OCI-LY7 (cell line): Measurements from ENCODE around the gene SHPK. TPM values are rescaled to one million over a fixed set of nuclear protein-coding genes. Genes with fewer than 3 reads are reported as not detected.

ENCODE experiments used
- BruUV-seq: library from RNA; stranded (reverse); fragments of 400-500 nt; replicated peaks from 2 replicates; lab custom pipeline; 2021; lab: Mats Ljungman, UMichigan
- CTCF ChIA-PET: fragments of 300-600 bp; sonication (Branson Sonifier 250); formaldehyde crosslinking; loops from one replicate; lab custom pipeline; 2022; ENCODE audit warnings: antibody characterized with exemption; ENCODE audit not compliant: unreplicated experiment; lab: Charles Lee
- POLR2A ChIA-PET: fragments of 300-600 bp; sonication (Branson Sonifier 250); formaldehyde crosslinking; loops from one replicate; lab custom pipeline; 2022; ENCODE audit warnings: antibody characterized with exemption; lab: Charles Lee
- DNase-seq: peaks from one replicate; pipeline ENCODE4 v3.0.0-alpha.2; 2015; ENCODE audit warnings: low spot score
- H2AFZ ChIP-seq: fragments of 200-600 bp; sonication (generic), shearing (Covaris generic); 2 replicates; pipeline ENCODE4 v1.6.1; 2014; ENCODE audit warnings: mild to moderate bottlenecking, antibody characterized with exemption, low read length, moderate library complexity
- H3K27ac ChIP-seq: fragments of 200-600 bp; sonication (generic); 2 replicates; pipeline ENCODE4 v1.5.1; 2014; ENCODE audit warnings: mixed run types, low read depth, mild to moderate bottlenecking, moderate library complexity, low read length, inconsistent platforms; ENCODE audit not compliant: poor library complexity, severe bottlenecking
- H3K36me3 ChIP-seq: fragments of 200-600 bp; sonication (generic); 2 replicates; pipeline ENCODE4 v1.6.1; 2014; ENCODE audit warnings: mild to moderate bottlenecking, antibody characterized with exemption, low read length, moderate library complexity, mixed read lengths; ENCODE audit not compliant: insufficient read depth
- H3K4me1 ChIP-seq: fragments of 200-600 bp; sonication (generic); 2 replicates; pipeline ENCODE4 v1.5.1; 2014; ENCODE audit warnings: mild to moderate bottlenecking, low read length; ENCODE audit not compliant: insufficient read depth, poor library complexity, severe bottlenecking
- H3K4me2 ChIP-seq: fragments of 200-600 bp; sonication (generic); 2 replicates; pipeline ENCODE4 v1.6.1; 2014; ENCODE audit warnings: mild to moderate bottlenecking, low read length
- H3K4me3 ChIP-seq: fragments of 200-600 bp; sonication (generic); 2 replicates; pipeline ENCODE4 v1.5.1; 2014; ENCODE audit warnings: mild to moderate bottlenecking, low read depth, low read length; ENCODE audit not compliant: poor library complexity, severe bottlenecking
- H3K79me2 ChIP-seq: fragments of 200-600 bp; sonication (generic); 2 replicates; pipeline ENCODE4 v1.6.1; 2016; ENCODE audit warnings: low read depth, mild to moderate bottlenecking, low read length, moderate library complexity, mixed read lengths; ENCODE audit not compliant: insufficient read depth
- H3K9me2 ChIP-seq: fragments of 200-600 bp; sonication (generic); 2 replicates; pipeline ENCODE4 v1.6.1; 2016; ENCODE audit warnings: mild to moderate bottlenecking, low read length, mixed read lengths; ENCODE audit not compliant: insufficient read depth
- H3K9me3 ChIP-seq: fragments of 200-600 bp; sonication (generic); 2 replicates; pipeline ENCODE4 v1.6.1; 2014; ENCODE audit warnings: mild to moderate bottlenecking, mixed run types, low read length, mixed read lengths
- H4K20me1 ChIP-seq: fragments of 200-600 bp; sonication (generic); 2 replicates; pipeline ENCODE4 v1.6.1; 2014; ENCODE audit warnings: mild to moderate bottlenecking, antibody characterized with exemption, low read length, moderate library complexity, mixed read lengths; ENCODE audit not compliant: insufficient read depth
- EZH2phosphoT487 ChIP-seq: fragments of 200-600 bp; sonication (generic); IDR thresholded peaks from 2 replicates; pipeline ENCODE4 v1.6.1; 2018; ENCODE audit warnings: low read depth, borderline replicate concordance, mild to moderate bottlenecking, mixed run types, antibody characterized with exemption, low read length, moderate library complexity, mixed read lengths
- intact Hi-C: fragments of 100-400 bp; cut with micrococcal nuclease; formaldehyde crosslinking; loops from one replicate; pipeline ENCODE4 v1.10.0; 2022; ENCODE audit not compliant: unreplicated experiment
- total RNA-seq, 2 experiments: library from RNA; depleted of rRNA in 1 of 2; stranded (reverse); fragments of >200 nt in 1 of 2; shearing (Covaris generic) in 1 of 2; gene quantifications; 2 replicates each; pipeline ENCODE4 v1.2.3, GENCODE V29; 2014 to 2022
- TF ChIP-seq, protein P1 (sequence below): fragments of 200-600 bp; sonication (generic); conservative IDR thresholded peaks from 2 replicates; pipeline ENCODE4 v1.5.1; 2014; ENCODE audit warnings: mild to moderate bottlenecking, antibody characterized with exemption, low read length, moderate library complexity, mixed read lengths

The SHPK gene
- total RNA-seq, 2 experiments from 2014 or later = 16.9 to 17.0 TPM

- H3K79me2 ChIP-seq = no peaks in the 10 kb centered on the region
Observed at GRCh38 chr17:3678095-3678820, 42.2 kb upstream of the SHPK start.

GRCh38 chr17:3675886-3676285 lies 39.8 kb upstream of the SHPK start:
- ChIA-PET CTCF (no interaction called here), POLR2A (no interaction called here)
- peaks cover 4% of the 10 kb centered on the region; the same call in 1 of the 2 replicates for H3K79me2 ChIP-seq
- no TSS peak for BruUV-seq
- TF ChIP-seq EZH2phosphoT487 = no peak
- TF ChIP-seq, protein P1, sequence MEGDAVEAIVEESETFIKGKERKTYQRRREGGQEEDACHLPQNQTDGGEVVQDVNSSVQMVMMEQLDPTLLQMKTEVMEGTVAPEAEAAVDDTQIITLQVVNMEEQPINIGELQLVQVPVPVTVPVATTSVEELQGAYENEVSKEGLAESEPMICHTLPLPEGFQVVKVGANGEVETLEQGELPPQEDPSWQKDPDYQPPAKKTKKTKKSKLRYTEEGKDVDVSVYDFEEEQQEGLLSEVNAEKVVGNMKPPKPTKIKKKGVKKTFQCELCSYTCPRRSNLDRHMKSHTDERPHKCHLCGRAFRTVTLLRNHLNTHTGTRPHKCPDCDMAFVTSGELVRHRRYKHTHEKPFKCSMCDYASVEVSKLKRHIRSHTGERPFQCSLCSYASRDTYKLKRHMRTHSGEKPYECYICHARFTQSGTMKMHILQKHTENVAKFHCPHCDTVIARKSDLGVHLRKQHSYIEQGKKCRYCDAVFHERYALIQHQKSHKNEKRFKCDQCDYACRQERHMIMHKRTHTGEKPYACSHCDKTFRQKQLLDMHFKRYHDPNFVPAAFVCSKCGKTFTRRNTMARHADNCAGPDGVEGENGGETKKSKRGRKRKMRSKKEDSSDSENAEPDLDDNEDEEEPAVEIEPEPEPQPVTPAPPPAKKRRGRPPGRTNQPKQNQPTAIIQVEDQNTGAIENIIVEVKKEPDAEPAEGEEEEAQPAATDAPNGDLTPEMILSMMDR = no peak
- peaks cover 79% of the 10 kb centered on the region for H3K36me3 ChIP-seq
- H4K20me1 ChIP-seq = no peaks in the 10 kb centered on the region
- no peak for DNase-seq
- no peak overlapping the region for H3K4me3 ChIP-seq
- no peaks in the 10 kb centered on the region for H3K4me1 ChIP-seq
- H3K9me3 ChIP-seq = no peaks in the 10 kb centered on the region
- no peak overlapping the region for H3K27ac ChIP-seq
- no peaks in the 10 kb centered on the region for H3K9me2 ChIP-seq
- intact Hi-C loops = no loop called here
- H3K4me2 ChIP-seq = no peak overlapping the region
- no peak overlapping the region for H2AFZ ChIP-seq

More at GRCh38 chr17:3678095-3678820, 42.2 kb upstream of the SHPK start:
- ChIA-PET POLR2A (no interaction called here), CTCF (no interaction called here)
- Histone ChIP-seq H3K4me1 (peaks cover 5% of the 10 kb centered on the region), H3K27ac (no peak overlapping the region), H3K9me2 (no peaks in the 10 kb centered on the region), H3K4me3 (no peak overlapping the region), H4K20me1 (no peaks in the 10 kb centered on the region), H3K9me3 (no peaks in the 10 kb centered on the region), H3K4me2 (no peak overlapping the region), H2AFZ (no peak overlapping the region), H3K36me3 (peaks cover 80% of the 10 kb centered on the region)
- intact Hi-C loops = no loop called here
- TF ChIP-seq, protein P1 = no peak
- TF ChIP-seq EZH2phosphoT487 = no peak
- BruUV-seq = no TSS peak
- DNase-seq = no peak

DNA sequence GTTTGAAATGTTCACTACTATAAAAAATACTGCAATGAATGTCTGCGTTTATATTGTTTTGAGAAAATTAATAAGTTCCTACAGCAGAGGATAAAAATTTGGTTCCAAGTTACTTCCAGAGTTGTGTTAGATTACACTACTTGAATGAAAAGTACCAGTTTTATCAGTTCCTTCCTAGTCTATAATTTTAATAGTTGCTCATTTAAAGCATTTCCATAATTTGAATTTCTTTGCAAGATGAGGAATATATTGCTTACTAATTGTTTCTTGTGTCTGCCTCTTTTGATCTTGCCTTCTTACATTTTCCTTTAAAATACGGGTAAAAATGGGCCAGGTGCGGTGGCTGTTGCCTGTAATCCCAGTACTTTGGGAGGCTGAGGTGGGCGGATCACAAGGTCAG lies 36.5 kb upstream of the SHPK start:
- no peaks in the 10 kb centered on the region for H3K9me3 ChIP-seq
- no TSS peak for BruUV-seq
- H3K4me1 ChIP-seq = peaks cover 18% of the 10 kb centered on the region
- H3K4me2 ChIP-seq = no peak overlapping the region
- ChIA-PET POLR2A (no interaction called here), CTCF (no interaction called here)
- H3K4me3 ChIP-seq = no peak overlapping the region
- H4K20me1 ChIP-seq = peaks cover 6% of the 10 kb centered on the region; the same call in 1 of the 2 replicates
- DNase-seq = no peak
- H3K36me3 ChIP-seq = peaks cover 73% of the 10 kb centered on the region
- H3K79me2 ChIP-seq = peaks cover 25% of the 10 kb centered on the region
- TF ChIP-seq, protein P1 = no peak
- no peak for TF ChIP-seq EZH2phosphoT487
- intact Hi-C loops = no loop called here
- no peaks in the 10 kb centered on the region for H3K9me2 ChIP-seq
- no peak overlapping the region for H2AFZ ChIP-seq
- H3K27ac ChIP-seq = no peak overlapping the region
